ENCODE data around the gene ZNF407.

DNA sequence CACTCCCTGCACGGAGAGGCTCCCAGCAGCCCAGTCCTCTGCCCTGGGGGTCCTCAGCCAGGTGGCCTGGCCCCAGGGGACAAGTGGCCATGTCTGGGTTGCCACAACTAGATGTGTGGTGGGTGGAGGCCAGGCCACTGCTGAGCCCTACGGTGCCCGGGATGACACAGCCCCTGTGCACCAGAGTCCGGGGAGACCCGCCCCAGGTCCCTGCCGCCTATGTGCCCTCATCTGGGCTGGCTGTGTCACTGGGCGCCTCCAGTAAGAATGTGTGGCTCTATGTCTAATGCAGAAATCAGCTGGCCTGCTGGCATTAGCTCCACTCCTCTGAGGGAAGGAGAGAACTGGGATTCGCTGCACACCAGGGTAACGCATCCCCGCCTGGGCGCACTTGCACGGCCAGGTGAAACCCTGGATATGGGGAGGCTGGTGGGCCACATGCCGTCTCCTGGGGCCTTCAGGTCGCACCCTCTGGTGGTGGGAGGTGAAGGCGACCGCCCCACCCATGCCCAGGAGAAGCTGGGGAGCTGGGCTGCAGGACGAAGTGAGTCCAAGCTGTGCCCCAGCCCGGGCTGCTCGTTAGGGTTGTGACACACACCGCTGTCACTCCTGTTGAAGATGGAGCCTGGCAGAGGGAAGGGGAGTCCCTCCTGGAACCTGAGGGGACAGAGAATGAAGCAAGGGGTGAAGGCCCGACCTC is 475.2 kb downstream of the ZNF407 start:
- TF ChIP-seq POLR2A (IDR thresholded peaks at IDR 0.05) (no peak), POLR2AphosphoS5 (IDR thresholded peaks at IDR 0.05) (no peak)
- TF ChIP-seq, protein P1, sequence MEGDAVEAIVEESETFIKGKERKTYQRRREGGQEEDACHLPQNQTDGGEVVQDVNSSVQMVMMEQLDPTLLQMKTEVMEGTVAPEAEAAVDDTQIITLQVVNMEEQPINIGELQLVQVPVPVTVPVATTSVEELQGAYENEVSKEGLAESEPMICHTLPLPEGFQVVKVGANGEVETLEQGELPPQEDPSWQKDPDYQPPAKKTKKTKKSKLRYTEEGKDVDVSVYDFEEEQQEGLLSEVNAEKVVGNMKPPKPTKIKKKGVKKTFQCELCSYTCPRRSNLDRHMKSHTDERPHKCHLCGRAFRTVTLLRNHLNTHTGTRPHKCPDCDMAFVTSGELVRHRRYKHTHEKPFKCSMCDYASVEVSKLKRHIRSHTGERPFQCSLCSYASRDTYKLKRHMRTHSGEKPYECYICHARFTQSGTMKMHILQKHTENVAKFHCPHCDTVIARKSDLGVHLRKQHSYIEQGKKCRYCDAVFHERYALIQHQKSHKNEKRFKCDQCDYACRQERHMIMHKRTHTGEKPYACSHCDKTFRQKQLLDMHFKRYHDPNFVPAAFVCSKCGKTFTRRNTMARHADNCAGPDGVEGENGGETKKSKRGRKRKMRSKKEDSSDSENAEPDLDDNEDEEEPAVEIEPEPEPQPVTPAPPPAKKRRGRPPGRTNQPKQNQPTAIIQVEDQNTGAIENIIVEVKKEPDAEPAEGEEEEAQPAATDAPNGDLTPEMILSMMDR (IDR thresholded peaks at IDR 0.05), result no peak

All from stomach (tissue), 4 donors.